Dedifferentiated amniotic fluid mesenchymal stem cell (primary cell): ENCODE measurements around the gene CERS6.

Experiments
- DNase-seq: peaks from one replicate; pipeline ENCODE4 v3.0.0-alpha.2; 2016; ENCODE audit errors: extremely low spot score

CERS6 gene

DNA sequence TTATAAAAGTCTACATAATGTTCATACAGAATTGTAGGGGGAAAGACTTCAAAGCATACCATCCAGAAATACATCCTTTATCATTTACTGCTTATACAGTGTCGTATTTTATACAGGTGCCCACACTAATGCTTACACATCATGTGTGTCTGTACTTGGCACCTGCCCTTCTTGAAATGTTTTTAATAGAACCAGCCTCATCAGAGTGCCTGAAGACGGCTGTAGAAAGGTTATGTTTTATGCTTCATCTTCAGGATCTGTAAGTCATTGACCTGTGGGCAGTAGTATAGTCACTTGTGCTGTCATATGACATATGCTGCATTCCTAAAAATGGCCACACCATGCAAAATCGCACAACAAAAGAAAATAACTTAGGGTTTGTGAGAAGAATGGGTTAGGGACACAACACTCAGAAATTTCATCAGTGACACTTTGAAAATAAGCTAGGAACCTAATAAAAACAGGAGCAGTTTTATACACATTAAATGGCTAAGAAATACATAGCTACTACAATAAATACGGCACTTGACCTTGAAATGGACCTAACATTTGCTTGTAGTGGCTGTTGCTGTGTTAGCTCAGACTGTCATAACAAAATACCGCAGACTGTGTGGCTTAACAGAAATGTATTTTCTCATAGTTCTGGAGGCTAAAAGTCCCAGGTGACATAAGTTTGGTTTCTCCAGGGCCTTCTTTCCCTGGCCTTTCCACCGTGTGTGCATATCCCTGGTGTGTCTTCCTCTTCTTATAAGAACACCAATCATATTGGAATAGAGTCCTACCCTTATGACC lies 112.6 kb downstream of the CERS6 start:
- DNase-seq = no peak

- no peak for DNase-seq
Measured at GRCh38 chr2:168571061-168571460, 115.0 kb downstream of the CERS6 start.

DNA sequence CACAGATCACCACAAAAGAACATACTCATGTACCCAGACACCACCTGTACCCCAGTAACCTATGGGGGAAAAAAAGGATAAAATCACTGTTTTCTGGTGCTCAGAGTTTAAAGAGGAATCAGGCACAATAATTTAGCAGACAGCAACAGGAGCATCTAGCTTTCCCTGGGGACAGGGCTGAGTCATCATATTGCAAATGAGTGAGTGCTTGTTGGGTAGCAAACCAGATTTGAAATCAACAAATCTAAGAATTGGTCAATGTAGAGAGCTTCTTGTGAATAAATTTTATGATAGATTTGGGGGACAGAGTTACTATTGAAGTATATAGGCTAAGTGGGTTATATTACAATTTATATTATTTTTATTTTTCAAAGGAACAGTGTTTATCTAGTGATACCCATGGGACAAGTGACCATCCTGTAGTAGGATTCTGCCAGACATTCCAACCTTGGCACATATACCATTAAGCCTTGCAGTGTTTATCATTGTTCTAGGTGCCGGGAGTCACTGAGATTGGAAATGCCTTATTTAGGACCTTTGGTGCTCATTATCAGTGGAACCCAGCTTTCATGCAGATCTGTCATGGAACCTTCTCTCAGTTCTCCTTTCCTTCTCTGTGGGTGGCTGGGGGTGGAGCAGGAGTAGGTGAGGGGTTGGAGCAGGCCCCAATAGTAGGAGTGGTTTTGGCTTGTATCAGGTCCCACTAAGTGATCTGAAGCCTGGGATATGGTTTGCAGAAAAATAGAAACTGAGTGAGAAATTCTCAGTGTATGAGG lies 117.2 kb downstream of the CERS6 start:
- no peak for DNase-seq

DNA sequence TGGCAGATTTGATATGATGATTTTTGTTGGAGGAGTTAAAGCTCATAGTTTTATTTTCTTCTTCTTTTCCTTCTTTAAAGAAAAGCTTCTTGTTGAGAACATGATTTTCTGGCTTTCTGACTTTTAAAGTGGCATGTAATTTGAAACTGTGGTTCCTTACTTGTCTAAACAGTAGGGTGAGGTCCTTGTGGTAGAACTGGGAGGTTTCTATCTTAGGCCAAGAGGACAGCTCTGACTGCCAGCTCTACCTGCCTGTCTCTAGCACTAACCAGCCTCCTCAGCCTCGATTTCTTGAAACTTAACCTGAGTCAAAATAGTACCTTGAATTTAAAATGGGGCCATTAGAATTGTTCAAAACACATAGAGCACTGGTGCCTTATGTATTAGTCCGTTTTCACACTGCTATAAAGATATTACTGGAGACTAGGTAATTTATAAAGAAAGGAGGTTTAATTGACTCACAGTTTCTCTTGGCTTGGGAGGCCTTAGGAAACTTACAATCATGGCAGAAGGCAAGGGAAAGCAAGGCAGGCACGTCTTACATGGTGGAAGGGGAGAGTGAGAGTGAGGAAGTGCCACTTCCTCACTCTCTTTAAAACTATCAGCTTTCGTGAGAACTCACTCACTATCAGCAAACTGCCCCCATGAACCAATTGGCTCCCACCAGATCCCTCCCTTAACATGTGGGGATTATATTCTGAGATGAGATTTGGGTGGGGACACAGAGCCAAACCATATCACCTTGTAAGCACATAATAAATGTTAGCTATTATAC lies 119.0 kb downstream of the CERS6 start:
- DNase-seq = peak; percentile 50

DNA sequence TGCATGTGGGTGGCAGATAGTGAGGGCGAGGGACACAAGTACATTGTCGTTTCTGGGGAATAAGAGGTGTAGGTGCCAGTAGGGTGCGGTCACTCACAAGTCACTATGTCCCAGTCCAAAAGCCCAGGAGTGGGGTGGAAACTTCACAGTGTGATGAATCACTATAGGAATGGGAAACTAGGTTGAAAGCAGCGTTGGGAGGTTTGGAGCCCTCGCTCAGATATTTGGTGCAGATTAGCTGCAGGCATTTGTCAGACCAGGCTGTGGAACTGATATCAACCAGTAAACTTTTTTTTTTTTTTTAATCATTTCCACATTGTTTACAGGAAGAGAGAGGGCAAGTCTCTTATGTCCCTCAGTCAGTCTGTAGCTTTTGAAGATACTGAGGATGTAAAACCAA lies 121.8 kb downstream of the CERS6 start:
- peak; percentile 28 for DNase-seq

DNA sequence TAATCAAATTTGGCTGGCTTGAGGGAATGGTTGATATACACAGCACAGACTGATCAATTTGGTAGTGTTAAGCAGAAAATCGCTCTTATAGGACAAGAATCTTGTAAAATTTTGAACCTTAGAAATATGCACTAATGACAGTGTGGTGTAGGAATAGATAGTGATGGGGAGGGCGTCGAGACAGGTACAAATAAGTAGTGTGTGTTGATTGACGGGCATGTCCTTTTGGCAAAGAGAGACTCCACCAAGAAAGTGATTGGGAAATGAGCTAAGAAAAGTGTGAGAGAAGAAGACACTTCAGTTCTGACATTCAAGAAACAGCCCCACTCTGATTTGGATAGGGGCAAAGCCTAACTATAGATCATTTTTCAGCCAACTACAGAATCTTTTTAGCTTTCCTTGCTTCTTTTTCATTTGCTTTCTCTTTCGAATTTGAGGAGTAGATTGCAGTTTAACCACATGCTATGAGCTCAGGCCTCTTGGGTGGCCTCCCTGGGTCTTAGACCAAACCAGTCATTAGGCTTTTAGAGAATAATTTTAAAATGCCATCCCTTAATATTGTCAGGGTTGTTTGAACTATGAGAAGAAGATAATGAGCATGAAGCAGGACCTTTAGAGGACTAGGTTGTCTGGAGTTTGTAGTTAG lies 127.1 kb downstream of the CERS6 start:
- peak; percentile 32 for DNase-seq

DNA sequence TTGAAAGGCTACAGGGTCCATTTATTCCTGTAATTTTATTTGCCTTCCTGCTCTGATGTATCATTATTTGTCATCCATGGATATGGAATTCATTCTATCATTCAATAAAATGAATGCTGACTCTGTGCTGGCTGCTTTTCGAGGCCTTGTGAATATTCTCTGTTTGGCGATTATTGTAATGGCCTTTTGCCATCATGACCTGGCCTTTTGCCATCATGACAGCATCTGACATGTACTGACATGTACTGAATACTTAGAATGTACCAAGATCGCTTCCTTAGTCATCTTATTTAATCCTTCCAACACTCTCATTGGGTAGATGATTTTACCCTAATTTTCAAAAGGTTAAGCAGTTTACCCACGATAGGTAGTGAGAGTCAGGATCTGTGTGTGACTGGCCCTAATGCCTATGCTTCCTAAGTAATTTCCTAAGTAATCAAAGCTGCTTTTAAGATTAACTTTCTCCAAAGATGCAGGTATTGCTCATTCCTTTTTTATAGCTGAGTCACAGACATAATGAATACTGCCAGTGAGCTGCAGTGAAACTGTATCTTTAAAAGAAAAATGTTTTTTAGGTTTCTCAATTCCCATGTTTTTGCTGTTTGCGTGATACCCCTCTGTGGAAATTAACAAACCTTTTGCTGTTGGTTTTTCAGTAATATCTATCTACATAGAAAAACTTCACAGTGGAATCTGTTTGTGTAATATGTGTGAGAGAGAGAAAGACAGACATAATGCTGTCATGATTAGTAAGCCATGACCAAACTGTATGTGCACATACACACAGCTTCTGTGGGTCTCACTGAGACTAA lies 127.8 kb downstream of the CERS6 start:
- DNase-seq = peak; percentile 58

DNA sequence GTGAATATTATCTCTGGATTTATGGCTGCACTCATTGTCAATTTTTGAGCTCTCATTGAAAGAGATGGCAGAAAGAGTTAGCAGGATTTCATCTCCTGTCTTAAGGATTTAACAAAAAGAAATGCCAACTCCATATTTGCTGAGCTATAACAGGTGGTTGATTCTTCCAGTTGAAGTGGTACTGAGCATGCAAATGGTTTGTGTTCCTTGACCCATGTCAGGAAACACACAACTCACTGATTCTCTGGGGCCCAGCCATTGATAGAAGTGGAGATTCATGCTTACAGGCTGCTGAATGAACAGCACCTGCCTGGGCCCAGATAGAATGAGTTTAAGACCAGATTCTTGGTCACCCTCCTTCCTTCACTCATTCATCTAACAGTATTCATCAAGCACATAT lies 128.8 kb downstream of the CERS6 start:
- DNase-seq = no peak

- no peak for DNase-seq
Measured at GRCh38 chr2:168585700-168586099, 129.6 kb downstream of the CERS6 start.

DNA sequence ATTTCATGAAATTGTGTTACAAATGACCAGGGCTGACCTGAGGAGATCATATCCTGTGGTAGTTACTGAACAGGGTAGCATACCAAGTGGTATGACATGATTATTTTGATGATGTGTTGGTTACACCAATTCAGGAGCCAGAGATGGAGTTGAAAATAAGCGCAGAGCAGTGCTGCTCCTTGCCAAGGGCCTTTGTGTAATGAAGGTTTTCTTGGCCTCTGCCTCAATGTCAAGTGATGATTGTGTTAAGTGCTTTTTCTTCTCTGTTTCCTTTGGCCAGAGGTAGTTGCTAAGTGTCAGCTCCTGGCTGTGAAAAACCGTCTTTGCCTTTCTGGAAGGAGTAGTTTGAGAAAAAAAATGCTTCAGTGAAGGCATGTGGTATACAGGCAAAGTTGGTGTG lies 131.2 kb downstream of the CERS6 start:
- DNase-seq = no peak

DNA sequence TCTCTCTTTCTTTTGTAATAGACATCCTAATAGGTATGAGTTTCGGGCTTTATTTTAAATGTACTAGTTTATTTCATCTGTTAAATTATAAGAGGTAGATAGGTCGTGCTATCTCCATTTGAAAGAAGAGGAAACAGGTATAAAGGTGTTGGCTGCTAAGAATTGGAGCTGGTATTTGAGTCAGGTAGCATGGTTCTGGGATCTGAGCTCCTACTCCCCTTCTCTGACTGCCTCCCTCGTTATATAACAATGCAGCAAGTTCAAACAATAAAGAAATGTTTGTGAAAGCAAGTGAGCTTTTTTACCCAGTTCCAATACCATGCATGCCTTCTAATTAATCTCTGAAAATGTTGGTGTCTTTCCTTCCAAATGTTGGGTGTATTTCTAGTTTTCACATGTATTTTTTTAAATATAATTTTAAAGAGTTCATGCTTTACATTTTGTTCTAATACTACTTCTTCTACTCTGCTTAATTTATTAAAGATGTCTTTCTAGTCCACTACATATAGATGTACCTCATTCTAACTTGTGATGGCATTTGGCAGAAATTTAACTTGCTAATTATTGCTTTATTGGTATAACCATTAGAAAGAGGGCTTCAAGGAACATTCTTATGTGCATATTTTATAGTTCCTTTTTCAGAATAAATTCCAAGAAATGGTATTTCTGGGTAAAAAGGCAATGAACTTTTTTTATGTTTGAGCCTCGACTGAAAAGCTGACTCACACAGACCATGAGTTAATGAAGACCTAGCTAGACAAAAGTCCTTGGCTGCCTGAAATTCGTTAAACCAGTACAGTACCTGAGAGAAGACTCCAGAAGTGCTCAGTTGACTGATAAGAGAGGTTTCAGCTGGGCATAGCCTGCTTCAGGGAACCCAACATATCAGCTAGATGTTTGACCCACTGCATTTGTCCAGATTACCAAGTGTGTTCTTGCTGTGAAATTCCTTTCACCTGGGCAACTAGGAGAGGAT lies 133.5 kb downstream of the CERS6 start:
- no peak for DNase-seq

- no peak for DNase-seq
Measured at GRCh38 chr2:168592181-168592831, 136.2 kb downstream of the CERS6 start.

DNA sequence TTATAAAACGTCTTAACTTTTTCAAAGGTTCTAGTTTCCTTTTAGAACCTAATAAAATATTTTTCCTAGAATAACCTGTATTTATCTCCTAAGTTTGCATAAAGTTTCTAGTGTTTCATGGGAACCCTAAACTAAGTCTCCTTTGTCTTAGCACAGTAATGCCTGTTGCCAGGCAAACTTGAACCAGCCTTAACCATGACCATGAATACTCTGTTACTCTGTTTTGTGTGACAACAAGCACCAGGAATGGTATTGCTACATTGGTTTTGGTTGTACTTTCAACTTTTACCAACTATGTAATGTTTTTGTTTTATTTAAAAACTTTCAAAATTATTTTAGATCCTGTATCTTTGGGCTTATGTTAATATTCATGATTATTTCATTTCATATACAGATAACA lies 137.6 kb downstream of the CERS6 start:
- no peak for DNase-seq

DNA sequence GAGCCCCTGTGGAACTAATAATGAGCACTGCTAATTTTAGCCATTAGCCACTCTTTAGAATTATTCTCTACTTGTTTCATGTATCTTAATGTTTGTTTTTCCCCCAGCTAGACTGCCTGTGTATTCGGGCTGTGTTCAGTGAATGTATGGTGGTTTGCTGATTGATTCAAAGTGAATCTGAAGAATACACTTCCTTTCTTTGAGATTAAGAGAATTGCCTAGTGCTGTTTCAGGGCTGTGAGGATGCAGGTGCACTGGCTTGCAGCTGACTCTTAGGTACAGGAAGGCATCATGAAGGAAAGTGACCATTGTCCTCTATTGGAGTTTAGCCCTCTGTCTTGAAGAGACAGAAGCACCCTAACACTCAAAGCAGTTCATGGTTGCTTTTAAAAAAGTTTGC lies 138.7 kb downstream of the CERS6 start:
- no peak for DNase-seq

DNA sequence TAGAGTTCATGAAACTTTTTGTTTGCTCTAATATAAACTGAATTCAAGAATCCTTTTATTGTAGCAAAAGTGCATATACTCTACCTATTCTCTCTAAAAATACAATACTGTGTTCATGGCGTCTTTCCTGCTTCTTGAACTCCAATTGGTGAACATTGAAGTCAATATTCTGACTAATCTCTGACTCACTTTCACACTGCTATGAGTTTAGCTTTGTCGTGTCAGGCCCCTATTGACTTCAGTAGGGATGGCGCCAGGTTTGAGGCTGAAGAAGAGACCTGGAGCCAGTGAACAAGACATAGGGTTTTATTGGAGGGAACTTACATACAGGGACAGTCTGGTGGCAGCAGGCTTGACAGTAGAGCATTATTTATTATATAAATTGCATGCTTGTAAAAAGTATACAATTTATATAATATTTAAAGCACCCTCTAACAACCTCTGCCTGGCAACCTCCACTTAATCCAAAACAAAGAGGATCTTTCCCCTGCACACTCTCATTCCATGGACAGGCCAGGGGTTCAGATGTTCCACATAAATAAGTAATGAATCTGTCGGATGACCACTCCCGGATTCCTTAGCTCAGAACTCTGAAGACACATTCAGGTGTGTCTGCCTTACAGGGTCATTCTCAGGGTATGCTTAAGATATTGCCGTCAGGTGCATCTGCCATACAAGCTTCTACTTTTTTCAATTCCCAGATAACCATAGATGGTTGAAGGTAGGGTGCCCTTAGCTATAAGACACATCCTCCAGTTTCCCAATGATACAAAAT lies 141.0 kb downstream of the CERS6 start:
- no peak for DNase-seq

GRCh38 chr2:168599738-168600137 lies 143.7 kb downstream of the CERS6 start:
- DNase-seq = no peak

- DNase-seq = no peak
Measured at GRCh38 chr2:168600949-168601348, 144.9 kb downstream of the CERS6 start.

DNA sequence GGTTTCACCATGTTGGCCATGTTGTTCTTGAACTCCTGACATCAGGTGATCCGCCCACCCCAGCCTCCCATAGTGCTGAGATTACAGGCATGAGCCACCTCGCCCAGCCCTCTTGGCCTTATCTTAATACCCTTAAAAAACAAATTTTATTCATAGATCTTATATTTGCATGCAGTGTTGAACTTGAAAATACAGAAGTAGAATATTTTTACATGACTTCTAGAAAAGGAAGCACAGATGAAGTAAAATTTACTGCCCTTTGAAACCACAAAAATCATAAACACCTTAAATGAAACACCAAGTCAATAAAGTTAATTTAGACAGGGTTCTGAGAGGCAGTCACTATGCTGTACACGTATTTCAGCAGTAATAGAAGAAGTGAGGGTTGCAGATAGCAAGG lies 145.7 kb downstream of the CERS6 start:
- DNase-seq = no peak

DNA sequence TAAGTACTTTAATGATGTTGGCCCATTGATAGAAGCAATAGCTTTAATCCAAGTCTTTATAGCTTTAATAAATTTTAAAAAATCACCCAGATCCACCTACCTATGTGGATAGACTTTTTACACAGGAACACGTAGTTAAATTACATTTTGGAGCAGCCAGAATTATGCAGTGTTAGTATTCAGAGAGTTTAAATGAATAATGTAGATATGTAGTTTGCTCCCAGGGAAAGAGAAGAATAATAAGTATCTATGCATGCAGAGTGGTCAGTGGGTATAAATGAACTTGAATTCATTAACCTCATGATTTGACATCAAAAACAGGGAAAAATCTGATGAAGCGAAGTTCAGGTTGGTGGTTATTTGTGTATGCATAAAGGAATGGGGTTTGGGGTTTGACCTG lies 146.3 kb downstream of the CERS6 start:
- DNase-seq = no peak
